ENCODE data around the gene CHAC2. TPM values are rescaled to one million over a fixed set of nuclear protein-coding genes. Genes with fewer than 3 reads are reported as not detected.

The CHAC2 gene
- total RNA-seq, 1 experiment from 2014 or later = 8.4 TPM

DNA sequence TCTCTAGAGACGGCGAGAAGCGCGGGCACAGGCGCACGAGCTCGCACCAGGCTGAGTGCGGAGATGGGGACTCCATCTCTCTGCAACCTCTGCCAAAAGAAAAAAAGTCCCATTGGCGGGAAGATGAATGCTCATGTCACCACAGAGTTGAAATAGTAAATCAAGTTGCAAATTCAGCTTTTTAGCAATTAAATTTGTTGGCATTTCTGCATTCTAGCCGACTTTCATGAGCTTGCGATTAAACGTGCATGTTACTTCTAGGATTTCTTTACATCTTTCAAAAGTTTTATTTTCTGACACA lies 588 bp downstream of the CHAC2 start:
- BruUV-seq (replicated peaks) = no TSS peak
- peak overlapping the region; percentile 91 for H3K9ac ChIP-seq (ENCODE audit: low read length)
- peaks cover 8 to 21% of the 10 kb centered on the region in 2 experiments; a peak in 3 of 4 replicates for H3K4me1 ChIP-seq (ENCODE audit: control insufficient read depth in 1 of 2, insufficient read depth in 2 of 2, low read length in 2 of 2)
- H3K4me2 ChIP-seq (ENCODE audit: low read length) = peak overlapping the region; percentile 79
- ChIA-PET RAD21 (ENCODE audit: low non-redundant PET in 1 of 2, low total read pairs in 2 of 2, uncharacterized antibody in 2 of 2, unreplicated experiment in 2 of 2) (no interaction called here), CTCF (interaction anchor here (1.4 kb wide), 1 partner anchor 12 kb away, joined by 3 read pairs; no protein-coding TSS in a partner anchor), POLR2A (interaction anchor here (1.6 to 2.0 kb wide), 2 partner anchors 20 to 673 kb away, joined by 4 read pairs; no protein-coding TSS in a partner anchor)
- H4K20me1 ChIP-seq (ENCODE audit: insufficient read depth) = no peaks in the 10 kb centered on the region
- ATAC-seq (peak; percentile 71; the same call in 1 of the 2 replicates), DNase-seq (ENCODE audit: low read depth, low spot score) (no peak)
- intact Hi-C loops (cut with micrococcal nuclease) = no loop called here
- H3K79me2 ChIP-seq (ENCODE audit: insufficient read depth, low read length) = peaks cover 52% of the 10 kb centered on the region
- peak overlapping the region; percentile 68 for H2AFZ ChIP-seq (ENCODE audit: low read depth, low read length, poor library complexity, severe bottlenecking)
- peak overlapping the region; percentile 91 to 92 for H3K4me3 ChIP-seq (replicated peaks in 1 of 2; ENCODE audit: low read depth in 1 of 2, low read length in 2 of 2)
- H3K27me3 ChIP-seq (ENCODE audit: insufficient read depth, low read length) = no peaks in the 10 kb centered on the region
- H3K9me2 ChIP-seq (ENCODE audit: insufficient read depth) = no peaks in the 10 kb centered on the region
- H3K9me3 ChIP-seq (ENCODE audit: control insufficient read depth in 1 of 2, insufficient read depth in 1 of 2, low read depth in 1 of 2, low read length in 2 of 2) = no peaks in the 10 kb centered on the region
- 0 out of 4 replicates have a peak, but pooled peaks cover 0 to 2% of the 10 kb centered on the region in 2 experiments for H3K36me3 ChIP-seq (ENCODE audit: control insufficient read depth in 1 of 2, insufficient read depth in 2 of 2, low read length in 2 of 2)
- TF ChIP-seq EGR1 (IDR thresholded peaks at IDR 0.05; ENCODE audit: low read depth) (no peak), CEBPB (IDR thresholded peaks at IDR 0.05; ENCODE audit: low read depth) (no peak)
- H3K27ac ChIP-seq (ENCODE audit: low read depth, low read length) = peak overlapping the region; percentile 51

DNA sequence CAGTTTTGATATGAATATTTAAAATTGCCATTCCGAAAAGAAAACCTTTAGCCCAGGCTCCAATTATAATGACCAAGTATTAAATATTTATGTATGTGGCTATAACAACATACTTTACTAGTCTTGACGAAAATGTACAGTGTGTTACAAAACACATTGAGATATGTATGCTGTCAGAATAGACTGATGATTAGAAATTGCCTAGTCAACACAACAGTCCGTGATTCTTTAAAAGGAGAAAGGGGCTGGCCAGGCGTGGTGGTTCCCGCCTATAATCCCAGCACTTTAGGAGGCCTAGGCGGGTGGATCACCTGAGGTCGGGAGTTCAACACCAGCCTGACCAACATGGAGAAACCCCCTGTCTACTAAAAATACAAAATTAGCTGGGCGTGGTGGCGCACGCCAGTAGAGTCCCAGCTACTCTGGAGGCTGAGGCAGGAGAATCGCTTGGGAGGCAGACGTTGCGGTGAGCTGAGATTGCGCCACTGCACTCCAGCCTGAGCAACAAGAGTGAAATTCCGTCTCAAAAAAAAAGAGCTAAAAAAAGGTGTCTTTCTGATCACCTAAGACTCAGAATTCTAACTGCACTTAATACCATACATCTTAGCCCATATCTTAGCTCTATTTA lies 1.8 kb downstream of the CHAC2 start:
- ChIA-PET RAD21 (ENCODE audit: low non-redundant PET in 1 of 2, low total read pairs in 2 of 2, uncharacterized antibody in 2 of 2, unreplicated experiment in 2 of 2) (no interaction called here), POLR2A (no interaction called here), CTCF (no interaction called here)
- ATAC-seq (no peak), DNase-seq (ENCODE audit: low read depth, low spot score) (no peak)
- Histone ChIP-seq H3K4me3 (replicated peaks in 1 of 2; ENCODE audit: low read depth in 1 of 2, low read length in 2 of 2) (no peak overlapping the region), H3K4me1 (ENCODE audit: control insufficient read depth in 1 of 2, insufficient read depth in 2 of 2, low read length in 2 of 2) (peaks cover 8 to 21% of the 10 kb centered on the region in 2 experiments; a peak in 3 of 4 replicates), H2AFZ (ENCODE audit: low read depth, low read length, poor library complexity, severe bottlenecking) (no peak overlapping the region), H3K27me3 (ENCODE audit: insufficient read depth, low read length) (no peaks in the 10 kb centered on the region), H3K36me3 (ENCODE audit: control insufficient read depth in 1 of 2, insufficient read depth in 2 of 2, low read length in 2 of 2) (peaks cover 0 to 4% of the 10 kb centered on the region in 2 experiments; a peak in 1 of 4 replicates), H3K79me2 (ENCODE audit: insufficient read depth, low read length) (peaks cover 62% of the 10 kb centered on the region), H3K9me2 (ENCODE audit: insufficient read depth) (no peaks in the 10 kb centered on the region), H3K9ac (ENCODE audit: low read length) (no peak overlapping the region), H3K9me3 (ENCODE audit: control insufficient read depth in 1 of 2, insufficient read depth in 1 of 2, low read depth in 1 of 2, low read length in 2 of 2) (no peaks in the 10 kb centered on the region), H3K4me2 (ENCODE audit: low read length) (peak overlapping the region; percentile 79; the same call in 1 of the 2 replicates), H4K20me1 (ENCODE audit: insufficient read depth) (no peaks in the 10 kb centered on the region), H3K27ac (ENCODE audit: low read depth, low read length) (no peak overlapping the region)
- TF ChIP-seq YY1 (IDR thresholded peaks at IDR 0.05; ENCODE audit: extremely low read depth, insufficient replicate concordance, low read depth, low read length) (no peak), CEBPB (IDR thresholded peaks at IDR 0.05; ENCODE audit: low read depth) (no peak), MAX (IDR thresholded peaks at IDR 0.05) (no peak)
- BruUV-seq (replicated peaks) = no TSS peak
- intact Hi-C loops (cut with micrococcal nuclease) = no loop called here
